Activated naive CD4-positive, alpha-beta T cell treated with anti-CD3 and anti-CD28 coated beads, Interleukin-2, amount 10 ng/mL, durations not matched to agents 7 days and 5 days (primary cell): Measurements from ENCODE around the gene STOML1.

ENCODE experiments used
- CTCF ChIA-PET: fragments of 350-600 bp; sonication (Branson Sonifier 250); formaldehyde crosslinking; loops from one replicate; lab custom pipeline; 2021; ENCODE audit warnings: antibody characterized with exemption; lab: Charles Lee
- DNase-seq: peaks from one replicate; pipeline ENCODE4 v3.0.0-alpha.2; 2020
- H3K27ac Mint-ChIP-seq: one replicate; pipeline ENCODE4 v1.8.0; 2021; ENCODE audit warnings: mild to moderate bottlenecking, moderate library complexity, mixed read lengths
- H3K27me3 Mint-ChIP-seq: one replicate; pipeline ENCODE4 v1.8.0; 2021; ENCODE audit warnings: mild to moderate bottlenecking, mixed read lengths
- H3K36me3 Mint-ChIP-seq: one replicate; pipeline ENCODE4 v1.8.0; 2021; ENCODE audit warnings: mixed read lengths
- H3K4me1 Mint-ChIP-seq: one replicate; pipeline ENCODE4 v1.8.0; 2021; ENCODE audit warnings: mixed read lengths
- H3K4me3 Mint-ChIP-seq: one replicate; pipeline ENCODE4 v1.8.0; 2021; ENCODE audit warnings: mild to moderate bottlenecking, moderate library complexity, mixed read lengths
- H3K9me3 Mint-ChIP-seq: one replicate; pipeline ENCODE4 v1.8.0; 2021; ENCODE audit warnings: mixed read lengths

STOML1 gene

GRCh38 chr15:73997986-73998385 is 5.9 kb upstream of the STOML1 start:
- DNase-seq = no peak
- H3K27me3 Mint-ChIP-seq = no peaks in the 10 kb centered on the region
- H3K4me1 Mint-ChIP-seq = peaks cover 67% of the 10 kb centered on the region
- peak overlapping the region; percentile 85 for H3K4me3 Mint-ChIP-seq
- no peak overlapping the region for H3K27ac Mint-ChIP-seq
- CTCF ChIA-PET = no interaction called here
- peaks cover 52% of the 10 kb centered on the region for H3K36me3 Mint-ChIP-seq
- no peaks in the 10 kb centered on the region for H3K9me3 Mint-ChIP-seq

GRCh38 chr15:73996939-73997338 is 4.8 kb upstream of the STOML1 start:
- Mint-ChIP-seq H3K27ac (peak overlapping the region; percentile 89), H3K4me3 (peak overlapping the region; percentile 85), H3K27me3 (no peaks in the 10 kb centered on the region), H3K4me1 (peaks cover 75% of the 10 kb centered on the region), H3K9me3 (no peaks in the 10 kb centered on the region), H3K36me3 (peaks cover 46% of the 10 kb centered on the region)
- DNase-seq = peak; percentile 65
- CTCF ChIA-PET = interaction anchor here (0.8 to 1.3 kb wide), 3 partner anchors 21 to 24 kb away, joined by 3 to 4 read pairs (median 4); no protein-coding TSS in a partner anchor

- no peaks in the 10 kb centered on the region for H3K27me3 Mint-ChIP-seq
- H3K4me1 Mint-ChIP-seq = peaks cover 76% of the 10 kb centered on the region
- DNase-seq = no peak
- CTCF ChIA-PET = interaction anchor here (0.8 to 1.3 kb wide), 3 partner anchors 21 to 23 kb away, joined by 3 to 4 read pairs (median 4); no protein-coding TSS in a partner anchor
- H3K27ac Mint-ChIP-seq = peak overlapping the region; percentile 89
- peak overlapping the region; percentile 85 for H3K4me3 Mint-ChIP-seq
- H3K36me3 Mint-ChIP-seq = peaks cover 43% of the 10 kb centered on the region
- no peaks in the 10 kb centered on the region for H3K9me3 Mint-ChIP-seq
These were observed 4.2 kb upstream of the STOML1 start for GRCh38 chr15:73996267-73996666.

DNA sequence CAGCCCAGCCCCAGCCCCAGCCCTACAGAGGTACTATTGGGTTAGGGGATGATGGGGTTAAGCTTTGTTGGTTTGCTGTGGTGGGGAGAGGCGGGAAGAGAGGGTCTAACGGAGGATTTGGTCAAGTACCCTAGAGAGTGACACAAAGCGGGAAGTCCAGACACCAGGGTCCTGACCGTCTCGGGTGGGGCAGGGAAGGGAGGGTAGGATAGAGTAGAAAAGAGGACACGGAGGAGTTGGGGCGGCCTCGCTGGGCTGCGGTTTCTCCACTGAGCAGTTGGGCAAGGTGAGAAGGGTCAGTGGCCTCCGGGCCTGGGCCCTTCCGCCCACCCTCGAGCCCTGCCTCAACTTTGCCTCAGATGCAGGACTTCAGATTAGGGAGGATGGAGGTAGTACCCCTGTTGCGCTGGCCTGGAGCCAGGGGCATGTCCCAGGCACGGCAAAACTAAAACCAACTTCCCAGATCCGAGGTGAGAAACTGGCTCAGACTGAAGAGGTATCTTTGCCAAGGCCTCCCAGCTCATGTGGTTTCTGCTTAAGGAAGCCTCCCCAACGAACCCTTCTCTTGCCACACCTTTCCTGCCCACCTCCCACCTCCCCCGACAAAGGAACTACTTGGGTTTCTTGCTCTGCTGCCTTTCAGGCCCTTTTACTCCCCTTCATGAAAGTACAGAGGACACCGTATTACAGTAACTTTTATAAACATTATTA is 3.0 kb upstream of the STOML1 start:
- Mint-ChIP-seq H3K9me3 (no peaks in the 10 kb centered on the region), H3K4me3 (peak overlapping the region; percentile 85), H3K36me3 (peaks cover 36% of the 10 kb centered on the region), H3K4me1 (peaks cover 76% of the 10 kb centered on the region), H3K27me3 (no peaks in the 10 kb centered on the region), H3K27ac (peak overlapping the region; percentile 89)
- CTCF ChIA-PET = interaction anchor here (1.8 to 3.6 kb wide), 4 partner anchors 12 to 30 kb away, joined by 5 to 44 read pairs (median 12); no protein-coding TSS in a partner anchor
- peak; percentile 51 for DNase-seq

DNA sequence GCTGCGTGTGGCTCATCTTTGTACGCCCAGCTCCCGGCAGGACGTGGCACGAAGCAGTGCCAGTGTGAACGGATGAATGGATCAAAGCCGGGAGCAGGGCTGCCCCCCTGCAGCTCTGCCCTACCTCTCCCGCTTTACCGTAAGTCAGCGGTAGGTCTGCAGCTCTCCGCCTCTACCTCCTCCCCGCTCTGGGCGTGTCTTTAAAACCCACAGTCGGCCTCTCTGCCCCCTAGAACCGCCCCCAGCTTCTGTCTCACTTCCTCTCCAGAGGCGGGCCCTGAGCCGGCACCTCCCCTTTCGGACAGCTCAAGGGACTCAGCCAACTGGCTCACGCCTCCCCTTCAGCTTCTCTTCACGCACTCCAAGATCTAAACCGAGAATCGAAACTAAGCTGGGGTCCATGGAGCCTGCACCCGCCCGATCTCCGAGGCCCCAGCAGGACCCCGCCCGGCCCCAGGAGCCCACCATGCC is 2.4 kb upstream of the STOML1 start, which contains the start of gene PML:
PML (plus strand) TSS at position 304 of the 471 bp plus-strand sequence; CDS start at position 401, 97 bp downstream.
- peak within 1 kb of the TSS; percentile 89 for H3K27ac Mint-ChIP-seq
- no peaks in the 10 kb centered on the region for H3K27me3 Mint-ChIP-seq
- DNase-seq = peak; percentile 98
- no peaks in the 10 kb centered on the region for H3K9me3 Mint-ChIP-seq
- peaks cover 32% of the 10 kb centered on the region for H3K36me3 Mint-ChIP-seq
- peaks cover 72% of the 10 kb centered on the region for H3K4me1 Mint-ChIP-seq
- CTCF ChIA-PET = interaction anchor here (1.1 to 3.6 kb wide), 6 partner anchors 11 to 54 kb away, joined by 3 to 44 read pairs (median 7); no protein-coding TSS in a partner anchor
- peak within 1 kb of the TSS; percentile 85 for H3K4me3 Mint-ChIP-seq

- Mint-ChIP-seq H3K36me3 (peaks cover 23% of the 10 kb centered on the region), H3K27ac (peak overlapping the region; percentile 89), H3K9me3 (no peaks in the 10 kb centered on the region), H3K4me3 (peak overlapping the region; percentile 85), H3K4me1 (peaks cover 67% of the 10 kb centered on the region), H3K27me3 (no peaks in the 10 kb centered on the region)
- DNase-seq = no peak
- CTCF ChIA-PET = interaction anchor here (0.6 to 3.6 kb wide), 8 partner anchors 10 to 653 kb away, joined by 3 to 44 read pairs (median 6); no protein-coding TSS in a partner anchor
These were observed 1.3 kb upstream of the STOML1 start for GRCh38 chr15:73993211-73993994.

GRCh38 chr15:73992594-73992898 is 451 bp upstream of the STOML1 start:
- CTCF ChIA-PET = interaction anchor here (0.6 to 3.6 kb wide), 5 partner anchors 9 to 654 kb away, joined by 3 to 44 read pairs (median 5); no protein-coding TSS in a partner anchor
- no peaks in the 10 kb centered on the region for H3K27me3 Mint-ChIP-seq
- peaks cover 17% of the 10 kb centered on the region for H3K36me3 Mint-ChIP-seq
- no peaks in the 10 kb centered on the region for H3K9me3 Mint-ChIP-seq
- H3K4me1 Mint-ChIP-seq = peaks cover 59% of the 10 kb centered on the region
- peak overlapping the region; percentile 64 for H3K4me3 Mint-ChIP-seq
- peak overlapping the region; percentile 88 for H3K27ac Mint-ChIP-seq
- DNase-seq = no peak

- H3K36me3 Mint-ChIP-seq = peaks cover 9% of the 10 kb centered on the region
- H3K4me1 Mint-ChIP-seq = peaks cover 47% of the 10 kb centered on the region
- H3K4me3 Mint-ChIP-seq = peak overlapping the region; percentile 79
- peak overlapping the region; percentile 45 for H3K27ac Mint-ChIP-seq
- DNase-seq = no peak
- no peaks in the 10 kb centered on the region for H3K9me3 Mint-ChIP-seq
- CTCF ChIA-PET = interaction anchor here (0.6 to 7.8 kb wide), 3 partner anchors 10 to 78 kb away, joined by 3 to 45 read pairs (median 4); no protein-coding TSS in a partner anchor
- no peaks in the 10 kb centered on the region for H3K27me3 Mint-ChIP-seq
These were observed 835 bp downstream of the STOML1 start for GRCh38 chr15:73991260-73991659.

- CTCF ChIA-PET = interaction anchor here (0.9 to 7.8 kb wide), 2 partner anchors 9 to 16 kb away, joined by 5 to 45 read pairs; no protein-coding TSS in a partner anchor
- DNase-seq = no peak
- peaks cover 9% of the 10 kb centered on the region for H3K36me3 Mint-ChIP-seq
- H3K27me3 Mint-ChIP-seq = no peaks in the 10 kb centered on the region
- no peak overlapping the region for H3K27ac Mint-ChIP-seq
- H3K4me1 Mint-ChIP-seq = peaks cover 48% of the 10 kb centered on the region
- no peaks in the 10 kb centered on the region for H3K9me3 Mint-ChIP-seq
- peak overlapping the region; percentile 79 for H3K4me3 Mint-ChIP-seq
These were observed 1.7 kb downstream of the STOML1 start for GRCh38 chr15:73990250-73991005.

GRCh38 chr15:73989001-73989798 is 2.9 kb downstream of the STOML1 start:
- Mint-ChIP-seq H3K4me1 (peaks cover 53% of the 10 kb centered on the region), H3K27ac (no peak overlapping the region), H3K4me3 (no peak overlapping the region), H3K36me3 (peaks cover under 1% of the 10 kb centered on the region), H3K27me3 (no peaks in the 10 kb centered on the region), H3K9me3 (no peaks in the 10 kb centered on the region)
- no peak for DNase-seq
- CTCF ChIA-PET = interaction anchor here (0.7 to 7.8 kb wide), 3 partner anchors 7 to 25 kb away, joined by 3 to 45 read pairs (median 5); no protein-coding TSS in a partner anchor

GRCh38 chr15:73988445-73988969 is 3.6 kb downstream of the STOML1 start:
- no peak overlapping the region for H3K4me3 Mint-ChIP-seq
- no peak for DNase-seq
- H3K27ac Mint-ChIP-seq = no peak overlapping the region
- H3K9me3 Mint-ChIP-seq = no peaks in the 10 kb centered on the region
- peaks cover 50% of the 10 kb centered on the region for H3K4me1 Mint-ChIP-seq
- H3K36me3 Mint-ChIP-seq = no peaks in the 10 kb centered on the region
- CTCF ChIA-PET = interaction anchor here (0.6 to 7.8 kb wide), 3 partner anchors 14 to 1939 kb away, joined by 3 to 45 read pairs (median 3); no protein-coding TSS in a partner anchor
- no peaks in the 10 kb centered on the region for H3K27me3 Mint-ChIP-seq

DNA sequence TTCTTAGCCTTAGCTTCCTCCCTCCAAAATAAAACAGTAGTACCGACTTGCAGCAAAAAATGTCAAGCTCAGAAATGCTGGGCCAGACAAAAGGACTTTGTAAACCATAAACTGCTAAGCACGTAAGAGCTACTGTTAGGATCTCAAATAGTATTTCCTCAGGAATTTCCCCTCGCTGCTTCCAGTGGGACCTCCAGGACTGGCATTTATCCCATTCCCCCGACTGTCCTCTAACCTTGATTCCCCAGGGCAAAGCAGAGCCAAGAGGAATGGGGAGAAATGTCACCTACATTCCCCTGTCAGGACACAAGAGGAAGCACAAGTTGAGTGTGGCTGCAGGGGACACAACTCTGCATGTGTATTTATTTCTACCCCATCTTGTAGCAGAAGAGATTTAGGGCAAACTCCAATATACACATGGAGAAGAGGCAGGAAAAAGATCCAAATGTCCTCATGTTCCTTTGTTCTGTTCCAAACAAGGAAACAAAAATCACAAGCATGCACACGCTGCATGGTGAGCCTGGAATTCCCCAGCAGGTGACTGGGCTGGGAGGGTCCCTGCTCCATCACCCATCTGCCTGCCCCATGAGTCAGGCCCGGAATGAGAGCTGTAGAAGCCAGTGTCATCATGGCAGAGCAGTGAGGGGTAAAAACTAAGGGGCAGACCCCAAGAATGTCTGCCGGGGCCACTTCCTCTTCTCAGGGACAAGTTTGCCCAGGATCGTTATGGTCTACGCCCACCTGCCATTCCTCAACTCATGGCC is 4.2 kb downstream of the STOML1 start:
- DNase-seq = no peak
- Mint-ChIP-seq H3K36me3 (no peaks in the 10 kb centered on the region), H3K4me3 (no peak overlapping the region), H3K27ac (no peak overlapping the region), H3K4me1 (peaks cover 49% of the 10 kb centered on the region), H3K27me3 (no peaks in the 10 kb centered on the region), H3K9me3 (no peaks in the 10 kb centered on the region)
- CTCF ChIA-PET = interaction anchor here (0.6 to 7.8 kb wide), 2 partner anchors 14 to 1939 kb away, joined by 3 to 45 read pairs; no protein-coding TSS in a partner anchor
